GM12875 (cell line): ENCODE data around the gene CCDC85C.

ENCODE experiments used
- H3K4me3 ChIP-seq: one replicate; pipeline ENCODE4 v1.5.1; 2011; ENCODE audit warnings: low read depth, low read length, control low read depth
- CTCF ChIP-seq: IDR thresholded peaks from 2 replicates; pipeline ENCODE4 v1.5.1; 2011; ENCODE audit warnings: low read depth, mild to moderate bottlenecking, control low read depth, inconsistent platforms, low read length, moderate library complexity, borderline replicate concordance; ENCODE audit not compliant: insufficient read depth

CCDC85C gene

GRCh38 chr14:99523704-99524055, 80.3 kb downstream of the CCDC85C start:
- H3K4me3 ChIP-seq, result no peak overlapping the region
- TF ChIP-seq CTCF, result no peak

GRCh38 chr14:99522934-99523703, 80.9 kb downstream of the CCDC85C start:
- TF ChIP-seq CTCF, result no peak
- H3K4me3 ChIP-seq, result no peak overlapping the region

- no peak for TF ChIP-seq CTCF
- H3K4me3 ChIP-seq, result no peak overlapping the region
These were observed 81.5 kb downstream of the CCDC85C start for GRCh38 chr14:99522457-99522891.

GRCh38 chr14:99522025-99522401, 82.0 kb downstream of the CCDC85C start:
- H3K4me3 ChIP-seq, result no peak overlapping the region
- TF ChIP-seq CTCF, result no peak

GRCh38 chr14:99521176-99522024, 82.6 kb downstream of the CCDC85C start:
- no peak overlapping the region for H3K4me3 ChIP-seq
- no peak for TF ChIP-seq CTCF

- TF ChIP-seq CTCF, result no peak
- no peak overlapping the region for H3K4me3 ChIP-seq
These were observed 83.4 kb downstream of the CCDC85C start for GRCh38 chr14:99520571-99521081.
